ENCODE measurements around the gene CA9.
"Not testable (repeated sequence)": the region's sequence is repeated elsewhere in the genome, so short reads cannot be mapped to it uniquely, and the experiment has no call there.

Gene CA9

DNA sequence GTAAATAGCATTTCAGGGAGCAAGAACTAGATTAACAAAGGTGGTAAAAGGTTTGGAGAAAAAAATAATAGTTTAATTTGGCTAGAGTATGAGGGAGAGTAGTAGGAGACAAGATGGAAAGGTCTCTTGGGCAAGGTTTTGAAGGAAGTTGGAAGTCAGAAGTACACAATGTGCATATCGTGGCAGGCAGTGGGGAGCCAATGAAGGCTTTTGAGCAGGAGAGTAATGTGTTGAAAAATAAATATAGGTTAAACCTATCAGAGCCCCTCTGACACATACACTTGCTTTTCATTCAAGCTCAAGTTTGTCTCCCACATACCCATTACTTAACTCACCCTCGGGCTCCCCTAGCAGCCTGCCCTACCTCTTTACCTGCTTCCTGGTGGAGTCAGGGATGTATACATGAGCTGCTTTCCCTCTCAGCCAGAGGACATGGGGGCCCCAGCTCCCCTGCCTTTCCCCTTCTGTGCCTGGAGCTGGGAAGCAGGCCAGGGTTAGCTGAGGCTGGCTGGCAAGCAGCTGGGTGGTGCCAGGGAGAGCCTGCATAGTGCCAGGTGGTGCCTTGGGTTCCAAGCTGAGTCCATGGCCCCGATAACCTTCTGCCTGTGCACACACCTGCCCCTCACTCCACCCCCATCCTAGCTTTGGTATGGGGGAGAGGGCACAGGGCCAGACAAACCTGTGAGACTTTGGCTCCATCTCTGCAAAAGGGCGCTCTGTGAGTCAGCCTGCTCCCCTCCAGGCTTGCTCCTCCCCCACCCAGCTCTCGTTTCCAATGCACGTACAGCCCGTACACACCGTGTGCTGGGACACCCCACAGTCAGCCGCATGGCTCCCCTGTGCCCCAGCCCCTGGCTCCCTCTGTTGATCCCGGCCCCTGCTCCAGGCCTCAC, at the start of gene CA9:
TSS of gene CA9 (plus strand) at position 797 of the 893 bp plus-strand sequence. CDS start at position 829, 32 bp downstream.
- no peak for DNase-seq (ENCODE audit: low spot score)

DNA sequence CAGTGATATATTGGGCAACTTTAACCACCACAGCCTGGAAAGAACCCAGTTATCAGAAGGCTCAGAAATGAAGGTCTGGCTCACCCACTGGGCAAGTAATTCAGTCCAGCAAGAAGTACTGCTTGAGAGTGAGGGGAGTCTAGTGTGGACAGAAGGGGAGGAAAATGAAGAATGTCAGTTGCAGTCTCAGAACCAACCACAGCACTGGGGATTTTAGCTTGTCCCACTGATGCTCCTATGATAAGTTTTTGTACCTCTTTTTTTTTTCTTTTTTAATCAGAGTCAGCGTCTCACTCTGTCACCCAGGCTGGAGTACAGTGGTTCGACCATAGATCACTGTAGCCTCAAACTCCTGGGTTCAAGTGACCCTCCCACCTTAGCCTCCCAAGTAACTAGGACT, 46.2 kb upstream of the CA9 start:
- no peak for DNase-seq (ENCODE audit: low spot score)

DNA sequence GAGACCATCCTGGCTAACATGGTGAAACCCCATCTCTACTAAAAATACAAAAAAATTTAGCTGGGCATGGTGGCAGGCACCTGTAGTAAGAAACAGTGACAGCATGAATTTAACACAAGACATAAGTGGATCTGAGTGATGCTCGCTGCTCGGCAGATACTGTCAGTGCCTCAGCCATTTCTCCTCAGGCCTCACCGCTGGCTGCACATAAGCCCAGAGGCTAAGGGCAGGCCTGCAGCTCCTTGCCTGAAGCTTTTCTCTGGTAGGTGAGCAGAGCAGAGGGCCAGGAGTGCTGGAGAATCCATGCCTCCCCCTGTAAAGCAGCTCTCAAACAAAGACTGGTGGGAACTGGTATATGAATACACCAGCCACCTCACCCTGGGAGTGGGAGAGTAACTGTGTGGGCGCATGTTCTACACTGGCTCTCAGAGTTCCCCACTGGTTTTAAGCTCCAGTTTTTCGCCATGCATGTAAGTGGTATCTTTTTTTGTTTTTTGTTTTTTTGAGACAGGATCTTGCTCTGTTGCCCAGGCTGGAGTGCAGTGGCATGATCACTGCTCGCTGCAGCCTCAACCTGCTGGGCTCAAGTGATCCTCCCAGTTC, 45.2 kb upstream of the CA9 start:
- no peak for DNase-seq (ENCODE audit: low spot score)

DNA sequence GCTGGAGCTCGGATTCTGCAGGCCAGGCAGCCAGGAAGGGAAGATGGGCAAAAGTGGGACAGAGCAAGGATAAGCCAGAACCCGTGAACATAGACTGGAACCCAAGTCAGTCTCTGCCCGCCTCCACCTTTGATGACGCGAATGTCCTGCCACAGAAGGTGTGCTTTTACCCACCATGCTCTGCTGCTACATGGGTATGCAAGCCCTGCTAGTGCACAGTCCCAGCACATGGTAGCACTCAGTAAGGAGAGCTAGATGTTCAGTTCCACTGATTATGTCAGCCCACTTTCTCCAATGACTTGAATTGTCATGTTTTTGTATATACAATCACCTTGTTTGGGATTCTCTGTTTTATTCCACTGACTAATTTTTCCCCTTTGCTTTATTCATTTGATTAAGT, 44.1 kb upstream of the CA9 start:
- DNase-seq (ENCODE audit: low spot score), result no peak

DNA sequence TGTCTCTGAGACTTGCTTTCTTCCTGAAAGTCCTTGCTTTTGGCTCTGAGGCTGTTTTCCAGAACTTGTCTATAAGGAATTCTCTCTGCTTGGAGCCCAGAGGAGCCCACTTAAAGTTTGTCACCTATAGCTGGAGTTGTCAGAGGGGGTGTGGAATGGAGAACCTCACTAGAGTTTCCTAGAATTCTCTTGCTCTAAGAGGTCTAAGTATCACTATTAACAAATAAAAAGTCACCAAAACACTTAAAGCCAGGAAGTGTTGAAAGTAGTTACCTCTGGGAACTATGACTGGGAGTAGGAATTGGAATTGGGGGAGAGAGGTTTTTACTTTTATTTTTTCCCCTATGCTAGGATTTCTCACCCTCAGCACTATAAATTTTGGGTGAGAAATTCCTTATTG, 38.0 kb upstream of the CA9 start:
- DNase-seq (ENCODE audit: low spot score), result no peak

DNA sequence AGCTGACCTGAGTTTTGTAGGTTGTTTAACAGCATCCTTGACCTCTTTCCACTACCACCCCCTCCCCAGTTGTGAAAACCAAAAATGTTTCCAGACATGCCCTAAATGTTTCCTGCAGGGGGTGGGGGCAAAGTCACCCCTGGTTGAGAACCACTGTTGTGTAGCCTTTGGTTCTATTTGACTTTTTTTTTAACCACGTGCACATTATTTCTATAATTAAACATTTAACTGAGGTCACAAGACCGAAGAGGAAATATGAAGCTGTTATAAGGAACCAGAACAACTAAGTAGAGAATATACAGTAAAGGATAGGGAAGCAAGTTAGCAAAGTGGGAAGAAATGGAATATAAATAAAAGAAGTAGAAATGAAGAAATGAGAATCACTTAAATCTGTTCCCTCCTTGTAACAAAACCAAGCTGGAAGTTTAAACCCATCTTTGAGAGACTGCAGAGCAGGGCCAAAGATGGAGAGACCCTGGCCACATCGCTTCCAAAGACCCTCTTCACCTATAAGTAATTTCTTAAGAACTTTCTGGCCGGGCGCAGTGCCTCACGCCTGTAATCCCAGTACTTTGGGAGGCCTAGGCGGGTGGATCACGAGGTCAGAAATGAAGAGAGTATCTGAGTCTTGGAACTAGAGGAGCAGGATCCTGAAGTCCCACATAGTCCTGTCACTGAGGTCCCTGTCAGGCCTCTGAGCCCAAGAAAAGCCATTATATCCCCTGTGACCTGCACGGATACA, 37.4 kb upstream of the CA9 start:
- no peak for DNase-seq (ENCODE audit: low spot score)

DNA sequence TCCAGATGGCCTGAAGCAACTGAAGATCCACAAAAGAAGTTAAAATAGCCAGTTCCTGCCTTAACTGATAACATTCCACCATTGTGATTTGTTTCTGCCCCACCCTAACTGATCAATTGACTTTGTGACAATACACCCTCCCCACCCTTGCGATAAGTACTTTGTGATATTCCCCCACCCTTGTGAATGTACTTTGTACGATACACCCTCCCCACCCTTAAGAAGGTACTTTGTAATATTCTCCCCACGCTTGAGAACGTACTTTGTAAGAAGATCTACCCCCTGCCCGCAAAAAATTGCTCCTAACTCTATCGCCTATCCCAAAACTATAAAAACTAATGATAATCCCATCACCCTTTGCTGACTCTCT, 36.9 kb upstream of the CA9 start:
- DNase-seq (ENCODE audit: low spot score), result not testable (repeated sequence)

DNA sequence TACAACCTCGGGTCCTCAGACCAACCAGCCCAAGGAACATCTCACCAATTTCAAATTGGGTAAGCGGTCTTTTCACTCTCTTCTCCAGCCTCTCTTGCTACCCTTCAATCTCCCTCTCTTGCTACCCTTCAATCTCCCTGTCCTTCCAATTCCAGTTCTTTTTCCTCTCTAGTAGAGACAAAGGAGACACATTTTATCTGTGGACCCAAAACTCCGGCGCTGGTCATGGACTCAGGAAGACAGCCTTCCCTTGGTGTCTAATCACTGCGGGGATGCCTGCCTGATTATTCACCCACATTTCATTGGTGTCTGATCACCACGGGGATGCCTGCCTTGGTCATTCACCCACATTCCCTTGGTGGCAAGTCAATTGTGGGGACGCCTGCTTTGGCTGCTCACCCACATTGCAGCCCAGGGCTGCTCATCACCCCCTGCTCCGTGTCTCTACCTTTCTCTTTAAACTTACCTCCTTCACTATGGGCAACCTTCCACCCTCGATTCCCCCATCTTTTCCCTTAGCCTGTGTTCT, 36.2 kb upstream of the CA9 start:
- not testable (repeated sequence) for DNase-seq (ENCODE audit: low spot score)

DNA sequence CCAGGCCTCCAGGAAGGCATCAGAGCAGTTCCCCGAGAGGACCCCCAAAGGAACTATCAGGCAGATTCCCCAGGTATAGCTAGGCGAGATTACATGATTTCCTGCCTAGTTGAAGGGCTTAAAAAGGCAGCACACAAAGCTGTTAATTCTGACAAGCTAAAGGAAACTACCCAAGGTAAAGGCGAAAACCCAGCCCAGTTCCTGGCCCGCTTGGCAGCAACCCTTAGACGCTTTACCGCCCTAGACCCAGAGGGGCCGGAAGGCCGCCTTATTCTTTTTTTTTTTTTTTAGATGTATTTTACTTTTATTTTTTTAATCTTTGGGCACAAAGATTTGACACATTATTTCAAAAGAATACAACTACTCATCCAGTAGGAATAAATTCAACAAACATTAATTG, 35.0 kb upstream of the CA9 start:
- DNase-seq (ENCODE audit: low spot score), result not testable (repeated sequence)

DNA sequence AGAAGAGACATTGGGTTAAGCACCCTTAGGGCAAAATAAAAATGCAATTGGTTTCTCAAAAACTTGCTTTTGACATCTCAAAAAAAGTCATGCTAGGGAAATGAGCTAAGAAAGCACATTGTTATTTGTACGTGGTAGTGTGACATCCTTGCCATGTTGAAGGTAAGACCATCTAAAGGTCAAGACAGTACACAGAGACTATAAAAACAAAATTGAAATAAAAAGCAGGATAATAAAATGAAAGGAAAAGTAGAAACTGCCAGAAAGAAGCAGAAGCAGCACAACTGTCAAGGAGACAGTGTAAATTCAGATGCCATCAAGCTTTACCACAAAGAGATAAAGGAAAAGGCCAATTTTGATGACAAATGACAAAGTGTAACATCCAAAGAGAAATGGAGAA, 34.5 kb upstream of the CA9 start:
- DNase-seq (ENCODE audit: low spot score), result not testable (repeated sequence)

DNA sequence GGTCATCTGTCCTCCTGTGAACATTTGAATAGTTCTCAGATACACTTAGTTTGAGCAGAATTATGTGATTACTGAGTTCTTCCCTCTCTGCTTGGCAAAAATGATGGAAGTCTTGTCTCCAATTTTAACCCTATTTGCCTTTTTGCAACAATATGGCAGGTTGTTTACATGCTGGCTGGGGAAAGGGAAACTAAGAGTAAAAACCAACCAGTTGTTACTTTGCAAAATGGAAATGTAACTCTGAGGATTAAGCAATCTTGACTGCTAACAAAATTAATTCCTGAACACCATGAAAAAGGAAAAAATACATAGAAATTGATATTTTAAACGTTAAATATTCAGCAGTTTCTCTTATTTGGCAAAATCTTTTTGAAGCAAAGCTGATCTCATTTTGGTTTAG, 34.1 kb upstream of the CA9 start:
- no peak for DNase-seq (ENCODE audit: low spot score)

DNA sequence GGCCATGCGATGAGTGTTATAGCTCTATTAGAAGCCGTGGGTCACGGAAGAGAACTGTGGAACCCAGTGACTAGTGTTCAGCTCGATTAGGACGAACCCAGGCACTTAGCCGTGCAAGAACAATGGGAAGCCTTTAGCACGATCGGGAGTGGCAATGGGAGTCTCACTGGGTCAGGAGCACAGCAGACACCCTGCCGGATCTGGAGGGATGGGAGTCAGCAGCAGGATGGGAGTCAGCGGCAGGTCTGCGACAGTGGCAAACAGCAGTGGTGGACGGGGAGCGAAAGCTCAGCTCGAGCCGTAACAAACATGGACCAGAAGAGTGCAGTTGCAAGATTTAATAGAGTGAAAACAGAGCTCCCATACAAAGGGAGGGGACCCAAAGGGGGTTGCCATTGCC, 33.3 kb upstream of the CA9 start:
- DNase-seq (ENCODE audit: low spot score), result not testable (repeated sequence)

DNA sequence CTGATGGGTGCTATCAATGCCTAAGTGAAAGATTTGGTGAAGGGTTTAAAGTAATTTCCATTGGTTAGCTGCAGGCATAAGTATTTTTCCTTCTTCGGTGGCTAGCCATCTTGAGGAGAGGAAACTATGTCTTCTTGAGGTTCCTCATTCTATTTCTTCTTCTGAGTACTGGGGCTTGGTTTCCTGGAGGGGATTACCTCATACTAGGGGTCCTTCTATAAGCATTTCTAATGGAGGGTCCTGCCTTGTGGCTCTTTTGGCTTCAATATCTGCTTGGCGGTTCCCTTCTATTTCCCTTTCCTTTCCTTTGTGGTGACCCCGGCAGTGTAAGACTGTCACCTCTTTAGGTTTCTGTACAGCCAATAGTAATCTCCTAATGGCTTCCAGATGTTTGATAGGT, 32.2 kb upstream of the CA9 start:
- not testable (repeated sequence) for DNase-seq (ENCODE audit: low spot score)

DNA sequence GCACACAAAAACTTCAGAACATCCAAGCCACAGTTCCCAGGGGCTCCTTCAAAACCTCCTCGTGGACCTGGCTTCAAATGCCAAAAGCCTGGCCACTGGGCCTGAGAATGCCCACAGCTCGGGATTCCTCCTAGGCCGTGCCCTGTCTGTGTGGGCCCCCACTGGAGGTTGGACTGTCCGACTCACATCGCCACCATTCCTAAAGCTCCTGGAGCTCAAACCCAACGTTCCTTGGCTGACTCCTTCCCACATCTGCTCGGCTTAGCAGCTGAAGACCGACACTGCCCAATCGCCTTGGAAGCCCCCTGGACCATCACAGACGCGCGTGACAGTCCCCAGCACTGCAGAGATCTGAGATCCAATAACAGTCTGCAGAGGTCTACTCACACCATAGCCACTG, 30.7 kb upstream of the CA9 start:
- DNase-seq (ENCODE audit: low spot score), result no peak

DNA sequence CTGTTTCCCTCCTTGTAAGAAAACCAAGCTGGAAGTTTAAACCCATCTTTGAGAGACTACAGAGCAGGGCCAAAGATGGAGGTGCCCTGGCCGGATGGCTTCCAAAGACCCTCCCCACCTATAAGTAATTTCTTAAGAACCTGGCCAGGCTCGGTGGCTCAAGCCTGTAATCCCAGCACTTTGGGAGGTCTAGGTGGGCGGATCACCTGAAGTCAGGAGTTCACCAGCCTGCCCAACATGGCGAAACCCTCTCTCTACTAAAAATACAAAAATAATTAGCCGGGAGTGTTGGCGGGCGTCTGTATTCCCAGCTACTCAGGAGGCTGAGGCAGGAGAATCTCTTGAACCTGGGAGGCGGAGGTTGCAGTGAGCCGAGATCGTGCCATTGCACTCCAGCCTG, 28.0 kb upstream of the CA9 start:
- not testable (repeated sequence) for DNase-seq (ENCODE audit: low spot score)

DNA sequence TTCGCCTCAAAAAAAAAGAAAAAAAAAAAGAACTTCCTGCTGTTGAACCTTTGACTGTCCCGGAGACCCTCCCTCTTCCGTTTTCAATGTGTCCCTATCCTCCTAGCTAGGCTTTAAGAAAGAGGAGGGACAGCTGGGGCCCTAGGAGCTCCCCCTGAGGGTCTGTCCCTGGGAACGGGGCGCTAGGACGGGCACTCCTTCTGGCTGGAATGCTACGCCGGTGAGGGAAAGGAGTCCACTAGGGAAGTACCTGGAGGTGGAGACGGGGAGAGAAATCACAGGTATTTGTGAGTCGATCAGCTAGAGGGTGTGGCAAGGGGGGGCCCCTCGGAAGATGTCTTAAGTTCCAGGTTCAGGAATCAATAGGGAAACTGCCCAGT, 27.6 kb upstream of the CA9 start:
- no peak for DNase-seq (ENCODE audit: low spot score)

DNA sequence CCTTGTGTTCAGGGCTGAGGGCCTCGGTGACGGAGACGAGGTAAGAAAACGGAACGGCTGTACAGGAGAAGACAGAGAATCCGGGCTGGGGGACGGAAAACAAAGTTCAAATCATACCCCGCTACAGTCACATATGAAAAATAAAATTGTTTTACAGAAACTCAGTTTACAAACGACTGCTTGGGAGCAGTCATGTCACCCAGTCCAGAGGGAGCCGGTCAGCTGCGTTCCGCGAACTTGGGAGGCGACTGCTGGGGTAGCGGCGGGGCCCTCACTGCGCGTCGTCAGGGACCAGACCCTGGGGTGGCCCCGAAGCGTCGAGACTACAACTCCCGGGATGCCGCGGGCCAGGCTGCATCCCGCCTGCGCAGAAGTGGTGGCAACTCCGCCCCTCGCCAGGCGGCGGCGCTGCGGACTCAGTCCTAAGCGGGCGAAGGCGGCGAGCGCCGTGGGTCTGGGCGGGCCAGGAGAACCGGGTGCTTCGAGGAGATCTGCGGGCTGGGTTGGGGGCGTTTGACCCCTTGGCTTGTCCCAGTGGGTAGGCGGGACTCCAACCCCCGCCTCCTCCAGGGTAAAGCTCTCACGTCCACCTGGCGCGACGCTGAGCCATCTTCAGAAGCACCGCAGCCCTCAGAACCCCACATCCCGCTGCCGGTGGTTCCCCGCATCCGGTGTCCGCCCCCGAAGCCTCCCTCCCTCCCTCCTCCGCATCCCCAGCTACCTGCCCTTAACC, 27.0 kb upstream of the CA9 start:
- peak; percentile 95 for DNase-seq (ENCODE audit: low spot score)

DNA sequence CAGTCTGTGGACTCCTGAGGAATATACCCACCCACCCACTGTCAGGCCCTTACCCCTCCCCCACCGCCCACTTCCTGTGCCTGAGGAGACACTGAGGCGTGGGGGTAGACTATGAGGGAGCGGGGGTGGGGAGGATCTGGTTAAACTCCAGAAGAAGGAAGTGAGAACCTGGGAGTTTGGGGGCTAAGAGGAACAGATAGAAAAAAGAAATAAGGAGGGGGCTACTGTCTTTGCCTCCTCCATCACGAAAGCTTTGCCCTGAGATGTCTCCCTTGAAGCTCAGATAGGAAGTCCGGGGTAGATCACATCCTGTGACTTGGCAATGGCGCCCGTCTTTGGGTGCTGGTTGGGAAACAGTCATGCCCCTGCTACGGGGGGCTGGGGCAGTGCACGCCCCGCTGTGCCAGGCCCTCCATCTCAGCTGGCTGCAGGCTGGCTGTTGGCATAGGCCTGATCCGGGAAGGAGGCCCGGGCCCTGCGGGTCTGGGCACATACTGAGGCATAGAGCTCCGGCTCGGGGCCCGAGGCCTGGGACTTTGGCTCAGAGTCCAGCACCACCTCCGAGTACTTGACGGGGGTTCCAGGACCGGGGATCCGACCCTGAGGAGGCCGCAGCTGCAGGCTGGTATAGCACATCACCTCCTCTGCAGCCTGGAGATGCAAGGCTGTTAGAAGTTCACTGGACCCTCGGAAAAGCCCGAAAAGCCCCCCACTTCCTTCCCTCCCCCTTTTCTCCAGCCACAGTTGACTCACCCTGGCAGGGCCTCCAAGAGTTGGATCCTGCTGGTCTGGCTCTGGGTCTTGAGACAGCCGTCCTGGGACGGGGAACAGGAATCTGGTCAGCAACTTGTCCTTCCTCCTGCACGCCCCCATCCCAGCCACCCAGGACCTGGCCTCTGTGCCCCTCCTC, 24.0 kb upstream of the CA9 start:
- no peak for DNase-seq (ENCODE audit: low spot score)

DNA sequence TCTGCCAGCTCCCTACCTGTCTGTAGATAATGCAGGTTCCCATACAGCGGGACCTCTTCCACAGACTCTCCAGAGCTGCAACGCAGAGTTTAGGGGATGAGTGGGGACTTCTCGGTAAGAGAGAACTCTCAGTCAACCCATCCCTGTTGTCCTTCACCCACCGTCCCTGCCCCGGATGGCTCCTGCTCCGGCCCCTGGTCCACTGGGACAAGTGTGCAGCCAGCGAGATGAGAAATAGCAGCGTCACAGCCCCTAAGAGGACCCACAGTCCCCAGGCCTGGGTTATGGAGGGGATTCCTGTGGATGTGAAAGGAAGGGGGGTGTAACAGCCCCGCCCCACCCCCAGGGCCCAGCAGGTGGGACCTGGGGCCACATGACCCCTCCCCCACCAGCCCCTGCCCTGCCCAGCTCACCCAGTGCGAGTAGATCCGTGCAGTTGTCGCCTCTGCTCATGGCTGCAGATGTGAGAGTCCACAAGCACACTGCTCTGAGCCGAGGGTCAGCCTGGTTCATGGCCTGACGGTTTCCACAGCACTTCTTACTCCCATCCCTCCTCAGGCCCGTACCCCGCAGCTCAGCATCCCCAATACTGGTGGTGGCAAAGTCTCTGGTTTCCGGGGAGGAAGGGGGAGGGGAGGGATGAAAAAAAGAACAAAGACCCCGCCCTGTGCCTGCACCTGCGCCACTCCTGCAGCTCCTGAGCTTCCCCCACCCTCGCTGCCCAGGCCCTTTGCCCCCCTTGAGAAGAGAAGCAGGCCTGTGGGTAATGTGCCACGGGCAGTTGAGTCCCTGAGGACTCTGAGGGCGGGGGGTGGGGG, 23.2 kb upstream of the CA9 start, which contains the start of gene SIT1:
TSS of gene SIT1 (minus strand) at position 591 of the 818 bp plus-strand sequence. CDS start at position 513, 78 bp downstream.
- DNase-seq (ENCODE audit: low spot score), result no peak

Measured in AG08396 (cell line).